Lower lobe of right lung (tissue), 2 donors: ENCODE results near the gene ABI2. TPM values are rescaled to one million over a fixed set of nuclear protein-coding genes. Genes with fewer than 3 reads are reported as not detected.

Experiments
- ATAC-seq, 2 donors: fragments of 200-7000 bp; cut with Tn5 transposase; one replicate each; pipeline ENCODE4 v1.9.1; 2020 to 2022; ENCODE audit warnings: mild to moderate bottlenecking in 2 of 2, moderate library complexity in 2 of 2
- DNase-seq: peaks from one replicate; pipeline ENCODE4 v3.0.0-alpha.2; 2020
- H3K27ac ChIP-seq: fragments of 200-600 bp; one replicate; pipeline ENCODE4 v1.8.0; 2022
- H3K27me3 ChIP-seq: fragments of 200-600 bp; one replicate; pipeline ENCODE4 v1.8.0; 2022; ENCODE audit warnings: low read depth
- H3K36me3 ChIP-seq: fragments of 200-600 bp; one replicate; pipeline ENCODE4 v1.8.0; 2022; ENCODE audit warnings: mild to moderate bottlenecking
- H3K4me1 ChIP-seq: fragments of 200-600 bp; one replicate; pipeline ENCODE4 v1.8.0; 2022
- H3K4me3 ChIP-seq: fragments of 200-600 bp; one replicate; pipeline ENCODE4 v1.8.0; 2022; ENCODE audit warnings: mild to moderate bottlenecking
- H3K9me3 ChIP-seq: fragments of 200-600 bp; one replicate; pipeline ENCODE4 v1.8.0; 2022
- CTCF ChIP-seq: fragments of 200-600 bp; IDR thresholded peaks from one replicate; pipeline ENCODE4 v1.8.0; 2022; ENCODE audit warnings: antibody characterized with exemption, mild to moderate bottlenecking
- intact Hi-C: fragments of 100-400 bp; cut with DNase I; formaldehyde crosslinking; loops from one replicate; pipeline ENCODE4 v1.11.0; 2022
- total RNA-seq: library from RNA; stranded (reverse); fragmentation: NEBNext Ultra II Directional; extraction: Animal tissue kit (Norgen Biotek cat#: 25700); gene quantifications from one replicate; pipeline ENCODE4 v1.2.1, GENCODE V29; 2021
- donor health status: DM: no; HTN: yes; CAD: no; lungs with severe emphysema.

The ABI2 gene
- total RNA-seq, 1 donor from 2014 or later = 48.8 TPM

DNA sequence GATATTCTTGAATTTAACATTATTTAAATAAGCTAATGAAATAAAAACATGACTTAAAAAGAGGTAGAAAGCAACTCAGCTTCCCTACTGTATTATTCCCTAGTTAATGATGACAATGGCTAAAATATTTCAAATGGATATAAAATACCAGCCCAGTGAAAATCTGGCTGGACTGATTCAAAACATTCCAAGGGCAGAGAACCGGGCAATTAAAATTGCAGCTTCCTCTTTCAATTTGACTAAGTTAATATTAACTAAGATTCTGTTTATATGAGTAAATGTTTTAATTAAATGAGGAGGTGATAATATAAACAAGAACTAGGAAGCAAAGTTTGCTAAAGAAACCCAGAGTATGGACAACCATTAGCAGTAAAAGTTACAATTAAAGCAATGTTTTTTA lies 141.4 kb downstream of the ABI2 start:
- no peaks in the 10 kb centered on the region for H3K9me3 ChIP-seq
- TF ChIP-seq CTCF = no peak
- ATAC-seq (no peak), DNase-seq (no peak)
- no peak overlapping the region for H3K4me3 ChIP-seq
- no peak overlapping the region for H3K27ac ChIP-seq
- peaks cover 8% of the 10 kb centered on the region for H3K36me3 ChIP-seq
- no peaks in the 10 kb centered on the region for H3K27me3 ChIP-seq
- H3K4me1 ChIP-seq = peaks cover 16% of the 10 kb centered on the region
- intact Hi-C loops = no loop called here

DNA sequence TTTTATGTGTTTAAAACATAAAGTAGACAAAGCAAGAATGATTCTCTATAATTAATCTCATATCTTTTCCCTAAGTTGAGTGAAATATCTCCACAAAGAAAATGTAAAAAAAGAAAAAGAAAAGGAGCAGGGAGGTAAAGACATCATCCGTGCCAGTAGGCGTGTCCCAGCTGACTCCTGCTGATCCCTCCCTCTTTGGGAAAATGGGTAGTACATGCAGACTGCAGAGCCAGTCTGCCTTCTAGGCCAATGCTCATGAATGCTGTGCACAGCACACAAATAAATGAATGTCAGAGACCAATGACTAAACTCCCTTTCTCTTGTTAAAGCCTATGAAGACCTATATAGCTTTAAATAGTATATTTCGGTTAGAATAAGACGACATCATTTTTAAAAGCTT lies 142.2 kb downstream of the ABI2 start:
- peak in 1 of 2 donors; percentile 53 for ATAC-seq
- H3K4me3 ChIP-seq = no peak overlapping the region
- no peaks in the 10 kb centered on the region for H3K27me3 ChIP-seq
- TF ChIP-seq CTCF = no peak
- H3K4me1 ChIP-seq = peaks cover 16% of the 10 kb centered on the region
- DNase-seq = no peak
- peaks cover 13% of the 10 kb centered on the region for H3K36me3 ChIP-seq
- no peak overlapping the region for H3K27ac ChIP-seq
- H3K9me3 ChIP-seq = no peaks in the 10 kb centered on the region
- intact Hi-C loops = no loop called here

GRCh38 chr2:203471323-203471722 lies 143.1 kb downstream of the ABI2 start:
- intact Hi-C loops = no loop called here
- ATAC-seq (no peak), DNase-seq (no peak)
- Histone ChIP-seq H3K4me1 (peaks cover 16% of the 10 kb centered on the region), H3K9me3 (no peaks in the 10 kb centered on the region), H3K27ac (no peak overlapping the region), H3K27me3 (no peaks in the 10 kb centered on the region), H3K4me3 (no peak overlapping the region), H3K36me3 (peaks cover 22% of the 10 kb centered on the region)
- TF ChIP-seq CTCF = no peak

DNA sequence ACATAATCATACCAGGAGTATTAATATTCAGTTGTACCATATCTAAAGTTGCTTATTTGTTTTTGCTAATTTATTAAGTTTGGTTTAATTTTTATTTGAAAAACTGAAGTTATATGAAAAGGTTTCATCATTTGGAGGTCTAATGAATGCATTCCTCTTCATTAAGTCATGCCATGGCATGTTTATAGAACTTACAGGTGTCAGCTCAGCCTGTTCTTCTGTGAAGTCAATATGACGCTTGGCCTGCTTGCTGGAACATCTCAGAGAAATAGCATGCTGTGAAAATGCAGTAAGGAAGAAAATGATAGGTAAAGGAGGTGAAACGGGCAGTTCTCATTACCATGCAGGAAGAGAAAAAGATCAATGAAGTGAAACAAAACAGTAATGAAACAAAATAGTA lies 148.7 kb downstream of the ABI2 start:
- no peak overlapping the region for H3K4me3 ChIP-seq
- no peak for TF ChIP-seq CTCF
- no peak overlapping the region for H3K27ac ChIP-seq
- no peak for ATAC-seq
- intact Hi-C loops = no loop called here
- H3K27me3 ChIP-seq = no peaks in the 10 kb centered on the region
- H3K4me1 ChIP-seq = no peaks in the 10 kb centered on the region
- H3K9me3 ChIP-seq = no peaks in the 10 kb centered on the region
- DNase-seq = no peak
- H3K36me3 ChIP-seq = peaks cover 32% of the 10 kb centered on the region

GRCh38 chr2:203480623-203481022 lies 152.4 kb downstream of the ABI2 start:
- Histone ChIP-seq H3K4me1 (no peaks in the 10 kb centered on the region), H3K9me3 (no peaks in the 10 kb centered on the region), H3K27me3 (no peaks in the 10 kb centered on the region), H3K4me3 (no peak overlapping the region), H3K36me3 (peaks cover 22% of the 10 kb centered on the region), H3K27ac (no peak overlapping the region)
- ATAC-seq = no peak
- no peak for TF ChIP-seq CTCF
- intact Hi-C loops = no loop called here
- no peak for DNase-seq
